IPS-18a (cell line): Measurements from ENCODE around the gene ARHGAP25.

Experiments
- H3K27ac ChIP-seq: one replicate; pipeline ENCODE4 v1.5.1; 2013; ENCODE audit warnings: low read length
- H3K27me3 ChIP-seq: one replicate; pipeline ENCODE4 v1.6.1; 2013; ENCODE audit warnings: mild to moderate bottlenecking, low read length; ENCODE audit not compliant: control insufficient read depth, insufficient read depth
- H3K36me3 ChIP-seq: one replicate; pipeline ENCODE4 v1.6.1; 2013; ENCODE audit warnings: low read depth, low read length; ENCODE audit not compliant: control insufficient read depth
- H3K4me1 ChIP-seq: one replicate; pipeline ENCODE4 v1.6.1; 2013; ENCODE audit warnings: low read depth, low read length; ENCODE audit not compliant: control insufficient read depth
- H3K4me3 ChIP-seq: one replicate; pipeline ENCODE4 v1.5.1; 2013; ENCODE audit warnings: low read length
- H3K9ac ChIP-seq: one replicate; pipeline ENCODE4 v1.6.1; 2013; ENCODE audit warnings: mild to moderate bottlenecking, low read length, moderate library complexity
- H3K9me3 ChIP-seq: one replicate; pipeline ENCODE4 v1.6.1; 2013; ENCODE audit warnings: low read depth, low read length; ENCODE audit not compliant: control insufficient read depth

The ARHGAP25 gene

GRCh38 chr2:68706637-68707036 lies 28.0 kb upstream of the ARHGAP25 start:
- Histone ChIP-seq H3K4me1 (no peaks in the 10 kb centered on the region), H3K27ac (no peak overlapping the region), H3K36me3 (no peaks in the 10 kb centered on the region)

GRCh38 chr2:68708629-68709028 lies 26.0 kb upstream of the ARHGAP25 start:
- Histone ChIP-seq H3K4me1 (no peaks in the 10 kb centered on the region), H3K4me3 (no peak overlapping the region), H3K9ac (no peak overlapping the region), H3K27me3 (no peaks in the 10 kb centered on the region), H3K27ac (no peak overlapping the region), H3K9me3 (no peaks in the 10 kb centered on the region), H3K36me3 (no peaks in the 10 kb centered on the region)

More at GRCh38 chr2:68706637-68707036, 28.0 kb upstream of the ARHGAP25 start:
- H3K9ac ChIP-seq = no peak overlapping the region
- no peaks in the 10 kb centered on the region for H3K27me3 ChIP-seq
- H3K4me3 ChIP-seq = no peak overlapping the region
- no peaks in the 10 kb centered on the region for H3K9me3 ChIP-seq

- Histone ChIP-seq H3K4me3 (no peak overlapping the region), H3K27ac (no peak overlapping the region), H3K9ac (no peak overlapping the region), H3K4me1 (no peaks in the 10 kb centered on the region), H3K27me3 (no peaks in the 10 kb centered on the region), H3K36me3 (no peaks in the 10 kb centered on the region), H3K9me3 (no peaks in the 10 kb centered on the region)
Observed at GRCh38 chr2:68709421-68709911, 25.1 kb upstream of the ARHGAP25 start.

GRCh38 chr2:68710336-68710735 lies 24.3 kb upstream of the ARHGAP25 start:
- H3K9me3 ChIP-seq = no peaks in the 10 kb centered on the region
- no peaks in the 10 kb centered on the region for H3K27me3 ChIP-seq
- H3K36me3 ChIP-seq = no peaks in the 10 kb centered on the region
- no peak overlapping the region for H3K9ac ChIP-seq
- no peak overlapping the region for H3K4me3 ChIP-seq
- H3K4me1 ChIP-seq = no peaks in the 10 kb centered on the region
- H3K27ac ChIP-seq = no peak overlapping the region

GRCh38 chr2:68710756-68711155 lies 23.9 kb upstream of the ARHGAP25 start:
- no peaks in the 10 kb centered on the region for H3K4me1 ChIP-seq
- no peaks in the 10 kb centered on the region for H3K9me3 ChIP-seq
- no peaks in the 10 kb centered on the region for H3K36me3 ChIP-seq
- H3K27me3 ChIP-seq = no peaks in the 10 kb centered on the region
- H3K27ac ChIP-seq = no peak overlapping the region
- no peak overlapping the region for H3K4me3 ChIP-seq
- H3K9ac ChIP-seq = no peak overlapping the region

GRCh38 chr2:68714866-68715265 lies 19.7 kb upstream of the ARHGAP25 start:
- no peaks in the 10 kb centered on the region for H3K9me3 ChIP-seq
- no peaks in the 10 kb centered on the region for H3K36me3 ChIP-seq
- H3K9ac ChIP-seq = no peak overlapping the region
- H3K4me1 ChIP-seq = no peaks in the 10 kb centered on the region
- no peak overlapping the region for H3K27ac ChIP-seq
- no peaks in the 10 kb centered on the region for H3K27me3 ChIP-seq
- H3K4me3 ChIP-seq = no peak overlapping the region

- H3K9me3 ChIP-seq = no peaks in the 10 kb centered on the region
- H3K27ac ChIP-seq = no peak overlapping the region
- no peaks in the 10 kb centered on the region for H3K27me3 ChIP-seq
- H3K4me3 ChIP-seq = no peak overlapping the region
- no peak overlapping the region for H3K9ac ChIP-seq
- no peaks in the 10 kb centered on the region for H3K36me3 ChIP-seq
- no peaks in the 10 kb centered on the region for H3K4me1 ChIP-seq
Observed at GRCh38 chr2:68715353-68716041, 19.1 kb upstream of the ARHGAP25 start.

GRCh38 chr2:68716604-68717304 lies 17.9 kb upstream of the ARHGAP25 start:
- no peaks in the 10 kb centered on the region for H3K36me3 ChIP-seq
- H3K9me3 ChIP-seq = no peaks in the 10 kb centered on the region
- H3K4me3 ChIP-seq = no peak overlapping the region
- H3K9ac ChIP-seq = no peak overlapping the region
- H3K4me1 ChIP-seq = no peaks in the 10 kb centered on the region
- H3K27me3 ChIP-seq = no peaks in the 10 kb centered on the region
- no peak overlapping the region for H3K27ac ChIP-seq

- no peak overlapping the region for H3K4me3 ChIP-seq
- H3K36me3 ChIP-seq = no peaks in the 10 kb centered on the region
- H3K9ac ChIP-seq = no peak overlapping the region
- no peak overlapping the region for H3K27ac ChIP-seq
- no peaks in the 10 kb centered on the region for H3K4me1 ChIP-seq
- no peaks in the 10 kb centered on the region for H3K27me3 ChIP-seq
- H3K9me3 ChIP-seq = no peaks in the 10 kb centered on the region
Observed at GRCh38 chr2:68717305-68717661, 17.3 kb upstream of the ARHGAP25 start.

GRCh38 chr2:68719912-68720311 lies 14.7 kb upstream of the ARHGAP25 start:
- H3K4me1 ChIP-seq = no peaks in the 10 kb centered on the region
- no peaks in the 10 kb centered on the region for H3K9me3 ChIP-seq
- H3K27ac ChIP-seq = no peak overlapping the region
- H3K27me3 ChIP-seq = no peaks in the 10 kb centered on the region
- no peaks in the 10 kb centered on the region for H3K36me3 ChIP-seq
- H3K9ac ChIP-seq = no peak overlapping the region
- H3K4me3 ChIP-seq = no peak overlapping the region

GRCh38 chr2:68720665-68721064 lies 13.9 kb upstream of the ARHGAP25 start:
- no peaks in the 10 kb centered on the region for H3K4me1 ChIP-seq
- H3K9me3 ChIP-seq = no peaks in the 10 kb centered on the region
- H3K4me3 ChIP-seq = no peak overlapping the region
- H3K27ac ChIP-seq = no peak overlapping the region
- H3K27me3 ChIP-seq = no peaks in the 10 kb centered on the region
- H3K36me3 ChIP-seq = no peaks in the 10 kb centered on the region
- no peak overlapping the region for H3K9ac ChIP-seq
